ENCODE results near the gene EHF. TPM values are rescaled to one million over a fixed set of nuclear protein-coding genes. Genes with fewer than 3 reads are reported as not detected.

The EHF gene
- polyA plus RNA-seq, 1 donor from 2014 or later, result 0.17 TPM

DNA sequence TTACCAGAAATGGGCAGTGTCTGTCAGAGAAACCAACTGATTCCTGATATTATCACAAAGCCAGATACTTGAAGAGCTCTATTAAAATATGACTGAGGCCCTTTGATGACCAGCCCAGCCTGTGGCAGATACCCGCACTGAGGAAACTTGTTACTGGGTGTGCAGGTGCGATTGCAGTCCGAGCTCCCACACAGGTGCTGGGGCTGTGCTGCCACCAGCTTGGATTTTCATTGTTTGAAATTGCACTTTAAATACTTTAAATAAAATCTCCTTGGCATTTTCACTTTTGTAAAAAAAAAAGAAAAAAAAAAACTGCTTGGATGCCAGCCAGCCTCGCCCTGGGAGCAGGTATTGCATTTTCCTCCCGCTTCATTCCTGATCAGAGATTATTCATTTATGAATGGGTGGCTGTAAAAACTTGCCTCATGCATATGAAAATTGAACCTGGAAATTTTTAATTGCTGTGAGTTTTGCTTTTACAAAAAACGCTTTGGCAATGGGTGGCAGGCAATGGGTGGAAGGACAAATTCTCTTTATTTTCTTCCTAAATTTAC is 21.2 kb downstream of the EHF start:
- H3K9me2 ChIP-seq (ENCODE audit: insufficient read depth, low read length), result no peaks in the 10 kb centered on the region
- H2AFZ ChIP-seq (ENCODE audit: low read depth, low read length), result no peak overlapping the region
- H3K27me3 ChIP-seq (ENCODE audit: insufficient read depth, low read depth, low read length), result no peaks in the 10 kb centered on the region
- H3K9ac ChIP-seq (ENCODE audit: low read length), result no peak overlapping the region
- H4K20me1 ChIP-seq (ENCODE audit: insufficient read depth), result no peaks in the 10 kb centered on the region
- no peak overlapping the region for H3K27ac ChIP-seq (ENCODE audit: low read length)
- H3K4me3 ChIP-seq (ENCODE audit: low read length), result no peak overlapping the region
- no peaks in the 10 kb centered on the region for H3K79me2 ChIP-seq (replicated peaks; ENCODE audit: insufficient read depth, low read length)
- H3F3A ChIP-seq (ENCODE audit: insufficient read depth, low read length, poor library complexity, severe bottlenecking), result no peaks in the 10 kb centered on the region
- H3K4me2 ChIP-seq (ENCODE audit: low read length), result no peak overlapping the region
- H3K9me3 ChIP-seq (ENCODE audit: low read length), result no peaks in the 10 kb centered on the region
- TF ChIP-seq TAF1 (IDR thresholded peaks at IDR 0.05; ENCODE audit: low read depth) (no peak), RAD21 (conservative IDR thresholded peaks at IDR 0.05) (no peak), SMC3 (conservative IDR thresholded peaks at IDR 0.05; ENCODE audit: poor library complexity) (no peak), EP300 (conservative IDR thresholded peaks at IDR 0.05; ENCODE audit: poor library complexity, severe bottlenecking) (no peak), MXI1 (conservative IDR thresholded peaks at IDR 0.05; ENCODE audit: poor library complexity, severe bottlenecking) (no peak), POLR2AphosphoS5 (IDR thresholded peaks at IDR 0.05) (no peak), EZH2 (IDR thresholded peaks at IDR 0.05; ENCODE audit: borderline replicate concordance, insufficient read depth, low read length, poor library complexity, severe bottlenecking) (no peak)
- TF ChIP-seq, protein P1, sequence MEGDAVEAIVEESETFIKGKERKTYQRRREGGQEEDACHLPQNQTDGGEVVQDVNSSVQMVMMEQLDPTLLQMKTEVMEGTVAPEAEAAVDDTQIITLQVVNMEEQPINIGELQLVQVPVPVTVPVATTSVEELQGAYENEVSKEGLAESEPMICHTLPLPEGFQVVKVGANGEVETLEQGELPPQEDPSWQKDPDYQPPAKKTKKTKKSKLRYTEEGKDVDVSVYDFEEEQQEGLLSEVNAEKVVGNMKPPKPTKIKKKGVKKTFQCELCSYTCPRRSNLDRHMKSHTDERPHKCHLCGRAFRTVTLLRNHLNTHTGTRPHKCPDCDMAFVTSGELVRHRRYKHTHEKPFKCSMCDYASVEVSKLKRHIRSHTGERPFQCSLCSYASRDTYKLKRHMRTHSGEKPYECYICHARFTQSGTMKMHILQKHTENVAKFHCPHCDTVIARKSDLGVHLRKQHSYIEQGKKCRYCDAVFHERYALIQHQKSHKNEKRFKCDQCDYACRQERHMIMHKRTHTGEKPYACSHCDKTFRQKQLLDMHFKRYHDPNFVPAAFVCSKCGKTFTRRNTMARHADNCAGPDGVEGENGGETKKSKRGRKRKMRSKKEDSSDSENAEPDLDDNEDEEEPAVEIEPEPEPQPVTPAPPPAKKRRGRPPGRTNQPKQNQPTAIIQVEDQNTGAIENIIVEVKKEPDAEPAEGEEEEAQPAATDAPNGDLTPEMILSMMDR (IDR thresholded peaks at IDR 0.05; ENCODE audit: poor library complexity, severe bottlenecking), result no peak
- no peaks in the 10 kb centered on the region for H3K36me3 ChIP-seq (ENCODE audit: insufficient read depth, low read length)

DNA sequence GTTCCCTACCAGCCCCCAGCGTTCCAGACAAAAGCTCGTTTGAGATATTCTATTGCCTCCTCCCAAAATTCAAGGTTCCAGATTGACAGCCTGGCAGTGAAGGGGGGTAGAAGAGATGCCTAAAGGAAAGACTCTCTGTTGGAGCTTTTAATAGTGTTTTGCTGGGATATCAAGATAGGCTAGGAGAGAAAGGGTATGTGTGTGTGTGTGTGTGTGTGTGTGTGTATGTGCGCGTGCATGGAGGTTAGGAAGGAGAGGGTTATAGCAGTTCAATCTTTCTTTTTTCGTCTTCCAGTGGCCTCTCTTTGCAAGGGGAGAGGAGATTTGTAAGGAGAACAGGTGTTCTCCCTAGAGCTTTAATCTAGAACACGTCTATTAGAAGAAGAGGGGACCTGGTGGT is 22.0 kb downstream of the EHF start:
- no peak overlapping the region for H3K4me2 ChIP-seq (ENCODE audit: low read length)
- no peaks in the 10 kb centered on the region for H4K20me1 ChIP-seq (ENCODE audit: insufficient read depth)
- no peaks in the 10 kb centered on the region for H3K9me2 ChIP-seq (ENCODE audit: insufficient read depth, low read length)
- no peak overlapping the region for H2AFZ ChIP-seq (ENCODE audit: low read depth, low read length)
- H3F3A ChIP-seq (ENCODE audit: insufficient read depth, low read length, poor library complexity, severe bottlenecking), result no peaks in the 10 kb centered on the region
- H3K79me2 ChIP-seq (replicated peaks; ENCODE audit: insufficient read depth, low read length), result no peaks in the 10 kb centered on the region
- no peak overlapping the region for H3K9ac ChIP-seq (ENCODE audit: low read length)
- H3K36me3 ChIP-seq (ENCODE audit: insufficient read depth, low read length), result no peaks in the 10 kb centered on the region
- TF ChIP-seq MXI1 (conservative IDR thresholded peaks at IDR 0.05; ENCODE audit: poor library complexity, severe bottlenecking), result no peak
- no peak for TF ChIP-seq EZH2 (IDR thresholded peaks at IDR 0.05; ENCODE audit: borderline replicate concordance, insufficient read depth, low read length, poor library complexity, severe bottlenecking)
- no peak for TF ChIP-seq EP300 (conservative IDR thresholded peaks at IDR 0.05; ENCODE audit: poor library complexity, severe bottlenecking)
- TF ChIP-seq RAD21 (conservative IDR thresholded peaks at IDR 0.05), result no peak
- TF ChIP-seq, protein P2, sequence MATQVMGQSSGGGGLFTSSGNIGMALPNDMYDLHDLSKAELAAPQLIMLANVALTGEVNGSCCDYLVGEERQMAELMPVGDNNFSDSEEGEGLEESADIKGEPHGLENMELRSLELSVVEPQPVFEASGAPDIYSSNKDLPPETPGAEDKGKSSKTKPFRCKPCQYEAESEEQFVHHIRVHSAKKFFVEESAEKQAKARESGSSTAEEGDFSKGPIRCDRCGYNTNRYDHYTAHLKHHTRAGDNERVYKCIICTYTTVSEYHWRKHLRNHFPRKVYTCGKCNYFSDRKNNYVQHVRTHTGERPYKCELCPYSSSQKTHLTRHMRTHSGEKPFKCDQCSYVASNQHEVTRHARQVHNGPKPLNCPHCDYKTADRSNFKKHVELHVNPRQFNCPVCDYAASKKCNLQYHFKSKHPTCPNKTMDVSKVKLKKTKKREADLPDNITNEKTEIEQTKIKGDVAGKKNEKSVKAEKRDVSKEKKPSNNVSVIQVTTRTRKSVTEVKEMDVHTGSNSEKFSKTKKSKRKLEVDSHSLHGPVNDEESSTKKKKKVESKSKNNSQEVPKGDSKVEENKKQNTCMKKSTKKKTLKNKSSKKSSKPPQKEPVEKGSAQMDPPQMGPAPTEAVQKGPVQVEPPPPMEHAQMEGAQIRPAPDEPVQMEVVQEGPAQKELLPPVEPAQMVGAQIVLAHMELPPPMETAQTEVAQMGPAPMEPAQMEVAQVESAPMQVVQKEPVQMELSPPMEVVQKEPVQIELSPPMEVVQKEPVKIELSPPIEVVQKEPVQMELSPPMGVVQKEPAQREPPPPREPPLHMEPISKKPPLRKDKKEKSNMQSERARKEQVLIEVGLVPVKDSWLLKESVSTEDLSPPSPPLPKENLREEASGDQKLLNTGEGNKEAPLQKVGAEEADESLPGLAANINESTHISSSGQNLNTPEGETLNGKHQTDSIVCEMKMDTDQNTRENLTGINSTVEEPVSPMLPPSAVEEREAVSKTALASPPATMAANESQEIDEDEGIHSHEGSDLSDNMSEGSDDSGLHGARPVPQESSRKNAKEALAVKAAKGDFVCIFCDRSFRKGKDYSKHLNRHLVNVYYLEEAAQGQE (IDR thresholded peaks at IDR 0.05; ENCODE audit: borderline replicate concordance), result no peak
- TF ChIP-seq, protein P1 (IDR thresholded peaks at IDR 0.05; ENCODE audit: poor library complexity, severe bottlenecking), result no peak
- TF ChIP-seq TAF1 (IDR thresholded peaks at IDR 0.05; ENCODE audit: low read depth), result no peak
- no peak for TF ChIP-seq SMC3 (conservative IDR thresholded peaks at IDR 0.05; ENCODE audit: poor library complexity)
- no peak for TF ChIP-seq POLR2AphosphoS5 (IDR thresholded peaks at IDR 0.05)
- H3K27ac ChIP-seq (ENCODE audit: low read length), result no peak overlapping the region
- no peak overlapping the region for H3K4me3 ChIP-seq (ENCODE audit: low read length)
- H3K9me3 ChIP-seq (ENCODE audit: low read length), result no peaks in the 10 kb centered on the region
- no peaks in the 10 kb centered on the region for H3K27me3 ChIP-seq (ENCODE audit: insufficient read depth, low read depth, low read length)
